Thymus (tissue), 11 donors: ENCODE results near the gene SF3B6. TPM values are rescaled to one million over a fixed set of nuclear protein-coding genes. Genes with fewer than 3 reads are reported as not detected.

Experiments
- DNase-seq, 9 donors: peaks; one replicate each; pipeline ENCODE4 v3.0.0-alpha.2; 2013; ENCODE audit warnings: low spot score in 9 of 9, low read depth in 6 of 9, missing footprints in 1 of 9
- H3K27ac ChIP-seq, 2 donors: one replicate each; pipeline ENCODE4 v1.5.1; 2013; ENCODE audit warnings: control low read depth in 1 of 2, low read depth in 1 of 2, low read length in 1 of 2, mild to moderate bottlenecking in 1 of 2, moderate library complexity in 1 of 2
- H3K27me3 ChIP-seq, 2 donors: one replicate each; pipeline ENCODE4 v1.5.1; 2013; ENCODE audit warnings: low read length in 1 of 2; ENCODE audit not compliant: control insufficient read depth in 2 of 2, insufficient read depth in 1 of 2
- H3K36me3 ChIP-seq, 2 donors: one replicate each; pipeline ENCODE4 v1.5.1; 2013; ENCODE audit warnings: low read length in 1 of 2, mild to moderate bottlenecking in 1 of 2, moderate library complexity in 1 of 2; ENCODE audit not compliant: control insufficient read depth in 2 of 2, insufficient read depth in 2 of 2
- H3K4me1 ChIP-seq, 2 donors: one replicate each; pipeline ENCODE4 v1.5.1; 2013; ENCODE audit warnings: low read length in 2 of 2; ENCODE audit not compliant: control insufficient read depth in 2 of 2, insufficient read depth in 2 of 2
- H3K4me3 ChIP-seq, 2 donors: one replicate each; pipeline ENCODE4 v1.5.1; 2013; ENCODE audit warnings: low read length in 2 of 2, control low read depth in 1 of 2, mild to moderate bottlenecking in 1 of 2
- H3K9me3 ChIP-seq, 2 donors: one replicate each; pipeline ENCODE4 v1.5.1; 2013; ENCODE audit warnings: low read length in 1 of 2, mild to moderate bottlenecking in 1 of 2; ENCODE audit not compliant: control insufficient read depth in 2 of 2, insufficient read depth in 1 of 2
- WGBS: extraction: QIAGEN DNeasy Blood & Tissue Kit; methylation state at CpG from one replicate; pipeline ENCODE4 v1.1.7; 2013; 5-methylcytosine and 5-hydroxymethylcytosine counted together
- polyA plus RNA-seq: library from polyadenylated mRNA; stranded (reverse); fragments of 200-250 nt; gene quantifications from one replicate; pipeline ENCODE4 v1.2.3, GENCODE V29; 2013
- total RNA-seq: library from RNA; stranded (reverse); fragments of 120-200 nt; gene quantifications from one replicate; pipeline ENCODE4 v1.2.4, GENCODE V29; 2013
- donor health status: healthy.

The SF3B6 gene
- total and polyA plus RNA-seq, 2 donors, result 163 to 213 TPM

GRCh38 chr2:24085200-24085489 lies 9.0 kb upstream of the SF3B6 start:
- DNase-seq, result no peak
- WGBS, result 45% methylated on average over 11 of the region's 11 CpGs
- no peaks in the 10 kb centered on the region for H3K9me3 ChIP-seq
- peak overlapping the region in 1 of 2 donors; percentile 56 for H3K27ac ChIP-seq
- peak overlapping the region; percentile 62 to 69 for H3K4me3 ChIP-seq
- peaks cover 9 to 19% of the 10 kb centered on the region in 2 donors for H3K4me1 ChIP-seq
- peaks cover 9 to 13% of the 10 kb centered on the region in 2 donors for H3K36me3 ChIP-seq
- no peaks in the 10 kb centered on the region for H3K27me3 ChIP-seq

GRCh38 chr2:24084386-24085199 lies 8.5 kb upstream of the SF3B6 start, which contains the start of gene TP53I3:
TSS of gene TP53I3 (minus strand) at chr2:24084834. CDS start at chr2:24084326, 508 bp downstream.
- WGBS, result 2% methylated on average over 44 of the region's 44 CpGs
- H3K4me3 ChIP-seq, result peak within 1 kb of the TSS; percentile 62 to 69
- H3K36me3 ChIP-seq, result peaks cover 9 to 13% of the 10 kb centered on the region in 2 donors
- H3K27ac ChIP-seq, result peak within 1 kb of the TSS; percentile 79 to 91
- H3K9me3 ChIP-seq, result no peaks in the 10 kb centered on the region
- peaks cover 9 to 19% of the 10 kb centered on the region in 2 donors for H3K4me1 ChIP-seq
- DNase-seq, result peak; percentile 37 to 88 (median 81)
- H3K27me3 ChIP-seq, result no peaks in the 10 kb centered on the region

- 17% methylated on average over 30 of the region's 30 CpGs for WGBS
- DNase-seq, result peak; percentile 27 to 82 (median 56)
- Histone ChIP-seq H3K4me1 (peaks cover 9 to 19% of the 10 kb centered on the region in 2 donors), H3K4me3 (peak overlapping the region; percentile 62 to 69), H3K27ac (peak overlapping the region; percentile 79 to 91), H3K9me3 (no peaks in the 10 kb centered on the region), H3K36me3 (peaks cover 13 to 14% of the 10 kb centered on the region in 2 donors), H3K27me3 (no peaks in the 10 kb centered on the region)
Measured at GRCh38 chr2:24083567-24084385, 7.7 kb upstream of the SF3B6 start.

- DNase-seq, result no peak
- Histone ChIP-seq H3K4me3 (peak overlapping the region in 1 of 2 donors; percentile 69), H3K27ac (peak overlapping the region in 1 of 2 donors; percentile 79), H3K4me1 (peaks cover 9 to 19% of the 10 kb centered on the region in 2 donors), H3K9me3 (no peaks in the 10 kb centered on the region), H3K27me3 (no peaks in the 10 kb centered on the region), H3K36me3 (peaks cover 10 to 14% of the 10 kb centered on the region in 2 donors)
- 95% methylated on average over 8 of the region's 8 CpGs for WGBS
Measured at GRCh38 chr2:24082787-24083566, 6.9 kb upstream of the SF3B6 start.

GRCh38 chr2:24080701-24081100 lies 4.6 kb upstream of the SF3B6 start:
- H3K9me3 ChIP-seq, result no peaks in the 10 kb centered on the region
- H3K36me3 ChIP-seq, result peaks cover 3 to 11% of the 10 kb centered on the region in 2 donors
- H3K27me3 ChIP-seq, result no peaks in the 10 kb centered on the region
- 95% methylated on average over 2 of the region's 2 CpGs for whole genome bisulfite sequencing
- peak overlapping the region in 1 of 2 donors; percentile 58 for H3K27ac ChIP-seq
- no peak for DNase-seq
- H3K4me1 ChIP-seq, result peaks cover 9 to 27% of the 10 kb centered on the region in 2 donors
- no peak overlapping the region for H3K4me3 ChIP-seq

GRCh38 chr2:24077879-24078278 lies 1.8 kb upstream of the SF3B6 start:
- Histone ChIP-seq H3K27ac (peak overlapping the region in 1 of 2 donors; percentile 54), H3K36me3 (peaks cover 3 to 19% of the 10 kb centered on the region in 2 donors)
- WGBS, result 90% methylated on average over 2 of the region's 2 CpGs

GRCh38 chr2:24077535-24077877 lies 1.4 kb upstream of the SF3B6 start:
- Histone ChIP-seq H3K36me3 (peaks cover 3 to 23% of the 10 kb centered on the region in 2 donors), H3K9me3 (no peaks in the 10 kb centered on the region), H3K4me3 (peak overlapping the region; percentile 81), H3K27me3 (no peaks in the 10 kb centered on the region), H3K4me1 (peaks cover 3 to 11% of the 10 kb centered on the region in 2 donors), H3K27ac (peak overlapping the region; percentile 91 to 92)
- WGBS, result 23% methylated on average over 9 of the region's 9 CpGs
- no peak for DNase-seq

More at GRCh38 chr2:24077879-24078278, 1.8 kb upstream of the SF3B6 start:
- Histone ChIP-seq H3K4me3 (peak overlapping the region; percentile 81), H3K9me3 (no peaks in the 10 kb centered on the region), H3K27me3 (no peaks in the 10 kb centered on the region), H3K4me1 (peaks cover 3 to 11% of the 10 kb centered on the region in 2 donors)
- no peak for DNase-seq

- peak in 2 of 9 donors; percentile 8 to 25 for DNase-seq
- WGBS, result 2% methylated on average over 41 of the region's 41 CpGs
- no peaks in the 10 kb centered on the region for H3K9me3 ChIP-seq
- H3K27ac ChIP-seq, result peak overlapping the region; percentile 91 to 92
- peaks cover 3 to 25% of the 10 kb centered on the region in 2 donors for H3K36me3 ChIP-seq
- no peaks in the 10 kb centered on the region for H3K27me3 ChIP-seq
- peak overlapping the region; percentile 81 for H3K4me3 ChIP-seq
- peaks cover 3 to 11% of the 10 kb centered on the region in 2 donors for H3K4me1 ChIP-seq
Measured at GRCh38 chr2:24076849-24077534, 866 bp upstream of the SF3B6 start.
